ENCODE measurements around the gene HOXC4.

Gene HOXC4

GRCh38 chr12:54029529-54030441 lies 23.9 kb upstream of the HOXC4 start:
- DNase-seq: no peak

DNA sequence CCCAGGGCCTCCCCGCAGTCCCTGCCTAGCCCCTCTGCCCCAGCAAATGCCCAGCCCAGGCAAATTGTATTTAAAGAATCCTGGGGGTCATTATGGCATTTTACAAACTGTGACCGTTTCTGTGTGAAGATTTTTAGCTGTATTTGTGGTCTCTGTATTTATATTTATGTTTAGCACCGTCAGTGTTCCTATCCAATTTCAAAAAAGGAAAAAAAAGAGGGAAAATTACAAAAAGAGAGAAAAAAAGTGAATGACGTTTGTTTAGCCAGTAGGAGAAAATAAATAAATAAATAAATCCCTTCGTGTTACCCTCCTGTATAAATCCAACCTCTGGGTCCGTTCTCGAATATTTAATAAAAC lies 23.2 kb upstream of the HOXC4 start:
- no peak for DNase-seq

GRCh38 chr12:54030889-54031471 lies 22.7 kb upstream of the HOXC4 start:
- DNase-seq: no peak

DNA sequence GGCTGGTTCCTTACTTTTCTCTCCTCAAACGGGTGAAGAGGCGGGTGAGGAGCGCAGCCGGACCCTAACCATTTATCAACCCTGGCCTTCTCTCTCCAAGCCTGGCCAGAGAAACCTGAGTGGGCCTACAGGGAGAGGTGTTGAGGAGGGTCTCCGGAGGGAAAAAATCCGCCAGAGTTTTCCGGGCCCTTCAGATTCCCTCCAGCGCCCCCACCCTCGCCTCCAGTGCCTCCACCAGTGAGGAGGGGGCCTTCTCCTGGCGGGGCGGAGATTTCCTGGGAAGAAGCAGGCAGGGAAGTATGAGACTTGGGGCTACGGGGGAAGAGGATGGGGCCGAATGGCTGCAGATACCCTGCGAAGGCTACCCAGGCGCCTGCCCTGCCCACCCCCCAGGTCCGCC lies 22.2 kb upstream of the HOXC4 start:
- DNase-seq: no peak

DNA sequence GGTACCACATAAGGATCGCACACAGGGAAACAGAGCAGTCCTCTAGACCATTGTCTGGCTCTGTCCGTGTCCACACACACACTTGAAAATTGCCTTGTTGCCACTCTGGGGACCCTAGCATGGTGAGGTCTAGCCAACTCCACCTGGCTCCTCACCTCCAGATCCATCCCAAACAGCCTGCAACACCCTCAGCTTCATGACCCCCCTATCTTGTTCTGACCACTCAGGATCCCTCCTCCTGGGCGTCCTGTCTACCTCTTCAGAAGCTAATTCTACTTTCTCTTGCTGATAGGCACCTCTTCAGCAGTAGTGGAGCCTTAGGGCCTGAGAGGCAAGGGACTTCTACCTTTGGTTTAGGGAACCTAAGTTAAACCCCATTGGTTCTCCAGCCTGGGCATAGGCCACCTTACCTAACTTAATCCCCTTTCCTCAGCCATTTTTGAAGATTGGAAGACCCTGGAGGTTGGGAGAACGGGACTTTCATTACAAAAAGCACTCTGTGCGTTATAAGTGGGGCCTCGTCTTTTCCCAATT lies 21.5 kb upstream of the HOXC4 start:
- DNase-seq: no peak

GRCh38 chr12:54032627-54033100 lies 21.0 kb upstream of the HOXC4 start, which contains the start of gene HOXC5:
HOXC5 (plus strand) TSS chr12:54033050; CDS start chr12:54033123, 73 bp downstream.
- DNase-seq: peak; percentile 74

GRCh38 chr12:54033106-54033979 lies 20.3 kb upstream of the HOXC4 start:
- DNase-seq: no peak

GRCh38 chr12:54033980-54034784 lies 19.5 kb upstream of the HOXC4 start:
- DNase-seq: no peak

- DNase-seq: no peak
These were observed 18.8 kb upstream of the HOXC4 start for GRCh38 chr12:54034785-54035310.

- DNase-seq: no peak
These were observed 17.9 kb upstream of the HOXC4 start for GRCh38 chr12:54035568-54036264.

DNA sequence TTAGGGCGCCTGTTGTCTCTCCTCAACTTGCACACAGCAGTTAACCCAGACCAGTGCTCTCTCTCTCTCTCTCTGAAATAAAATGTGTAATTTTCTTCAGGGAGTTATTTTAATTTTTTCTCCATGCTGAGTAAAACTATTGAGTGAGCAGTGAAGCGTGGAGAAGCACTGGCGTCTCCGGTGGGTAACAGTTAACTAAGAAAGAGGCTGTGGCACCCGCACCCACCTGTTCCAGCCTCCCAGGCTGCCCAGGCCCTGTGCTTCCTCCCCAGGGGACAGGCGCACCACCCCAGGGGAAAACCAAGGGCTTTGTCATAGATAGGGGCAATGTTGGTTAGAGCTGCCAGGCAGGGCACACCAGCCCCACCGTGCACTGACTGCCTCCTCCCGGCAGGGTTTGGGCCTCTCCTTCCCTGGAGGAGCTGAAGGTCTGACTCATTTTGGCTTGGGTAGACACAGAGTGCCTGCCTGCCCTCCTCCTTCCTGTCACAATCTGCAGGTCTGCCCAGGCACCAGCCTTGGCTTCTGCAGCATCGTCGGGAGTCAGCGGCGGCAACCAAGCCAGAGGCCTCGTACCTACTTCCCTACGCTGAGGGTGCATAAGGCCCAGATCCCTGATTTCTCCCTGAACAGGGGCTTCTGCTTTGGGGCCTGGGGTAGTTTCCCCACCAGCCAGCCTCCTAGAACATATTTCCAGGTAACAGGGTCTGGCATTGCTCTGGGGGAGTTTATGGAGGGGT lies 16.8 kb upstream of the HOXC4 start:
- no peak for DNase-seq

GRCh38 chr12:54037360-54038283 lies 16.0 kb upstream of the HOXC4 start:
- no peak for DNase-seq

GRCh38 chr12:54038284-54038870 lies 15.3 kb upstream of the HOXC4 start:
- DNase-seq: no peak

DNA sequence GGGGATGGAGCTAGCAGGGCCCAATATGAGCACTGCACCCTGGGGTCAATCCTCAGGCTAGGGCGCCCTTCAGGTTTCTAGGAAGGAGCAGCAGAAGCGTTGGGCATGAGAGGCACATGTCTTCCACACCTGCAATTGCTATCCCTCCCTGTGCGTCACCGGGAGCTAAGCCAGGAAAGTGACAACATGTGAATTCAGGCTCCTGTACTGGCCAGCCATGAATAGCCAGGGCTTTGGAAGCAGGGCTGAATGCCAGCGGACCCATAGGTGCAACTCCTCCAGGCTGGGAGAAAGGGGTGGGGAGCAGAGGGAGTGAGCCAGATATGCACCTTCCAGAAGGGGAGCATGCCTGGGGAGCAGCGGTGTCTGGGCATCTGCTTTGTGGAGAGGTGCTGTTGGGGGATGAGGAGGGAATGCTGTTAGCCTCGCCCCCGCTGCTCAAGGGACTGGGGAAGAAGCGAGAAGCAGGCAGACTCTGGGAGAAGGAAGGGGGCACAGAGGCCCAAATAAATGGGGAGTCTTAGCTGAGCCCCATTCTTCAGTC lies 14.7 kb upstream of the HOXC4 start:
- DNase-seq: no peak

DNA sequence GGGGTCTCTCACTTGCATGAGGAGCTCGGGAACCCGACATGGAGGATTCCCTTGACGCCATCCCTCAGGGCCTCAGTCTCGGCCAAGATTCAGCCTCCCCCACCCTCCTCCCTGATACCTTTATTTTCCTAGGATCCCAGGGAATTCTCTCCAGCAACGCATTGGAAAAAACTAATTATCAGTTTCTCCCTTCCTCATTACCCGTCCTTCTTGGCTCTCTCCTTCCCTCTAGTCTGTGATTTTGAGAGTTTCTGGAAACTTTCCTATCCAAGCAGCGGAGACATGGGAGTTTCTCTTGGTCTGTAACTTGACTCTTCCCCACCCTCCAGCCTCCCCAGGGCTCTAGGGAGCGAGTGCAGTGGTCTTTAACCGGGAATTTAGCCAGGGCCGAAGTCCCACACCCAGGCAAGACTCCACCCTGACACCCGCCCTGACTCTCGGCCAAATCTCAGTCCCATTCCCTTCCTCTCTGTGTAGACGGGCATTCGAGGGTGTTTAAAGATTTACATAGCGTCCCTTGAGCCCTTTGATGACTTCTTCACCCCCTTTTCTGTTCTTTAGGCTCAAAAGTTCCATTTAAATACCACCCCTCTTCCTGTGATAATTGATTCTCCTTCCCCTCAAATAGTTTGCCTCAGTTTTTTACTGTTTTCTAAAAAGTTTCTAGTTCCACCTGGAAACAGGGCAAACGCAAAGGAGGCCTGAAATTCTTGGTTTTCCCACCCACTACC lies 14.1 kb upstream of the HOXC4 start:
- no peak for DNase-seq

DNA sequence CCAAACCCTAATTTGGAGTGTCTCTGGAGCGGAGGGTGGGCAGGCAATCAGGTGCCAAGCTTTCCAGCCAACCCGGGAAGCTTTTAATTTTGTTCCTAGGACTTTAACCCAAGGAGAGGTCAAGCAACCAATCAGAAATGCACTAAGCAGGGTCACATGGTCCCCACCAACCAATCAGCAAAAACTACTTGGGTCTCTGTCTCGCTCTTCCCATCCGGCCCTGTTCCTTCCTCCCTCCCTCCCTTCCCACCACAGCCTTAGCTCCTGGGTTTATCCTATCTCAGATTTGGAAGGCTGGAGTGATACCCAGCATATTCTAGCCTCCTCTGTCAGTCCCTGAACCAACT lies 13.5 kb upstream of the HOXC4 start:
- DNase-seq: no peak

- DNase-seq: no peak
These were observed 13.0 kb upstream of the HOXC4 start for GRCh38 chr12:54040648-54041047.

DNA sequence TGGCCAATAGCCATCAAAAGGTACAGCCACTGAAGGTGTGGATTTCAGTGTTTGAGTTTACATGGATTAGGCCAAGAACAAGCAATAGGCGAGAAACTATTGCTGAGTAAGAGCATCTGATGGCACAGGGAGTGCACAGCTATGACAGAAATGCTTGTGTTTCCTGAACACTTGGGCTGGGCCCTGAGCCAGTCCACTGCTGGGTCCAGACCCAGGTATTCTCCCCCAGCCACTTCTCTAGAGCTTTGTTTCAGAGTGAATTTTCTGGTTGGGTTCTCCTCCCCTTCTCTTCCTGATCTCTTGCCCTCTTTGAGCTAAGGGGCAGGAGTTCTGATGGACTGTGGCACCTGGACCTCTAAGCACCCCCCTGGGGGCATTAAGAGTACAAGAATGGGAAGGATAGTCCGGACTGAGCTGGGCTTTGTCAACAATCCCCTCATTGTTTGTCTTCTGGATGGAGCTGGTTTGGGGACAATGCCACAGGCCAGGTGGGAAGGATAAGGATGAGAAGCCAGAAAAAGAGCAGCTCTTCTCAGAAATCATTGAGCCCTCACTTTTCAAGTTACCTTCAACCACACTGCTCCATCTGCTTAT lies 12.4 kb upstream of the HOXC4 start:
- DNase-seq: no peak
